Trophoblast cell (in vitro differentiated cells and primary cell): ENCODE results near the gene TBRG4.

Experiments used
- DNase-seq, 2 donors: peaks; one replicate each; pipeline ENCODE4 v3.0.0-alpha.2; 2016
- H2AFZ ChIP-seq: 2 replicates; pipeline ENCODE4 v1.6.1; 2013; ENCODE audit warnings: low read length, moderate library complexity, mild to moderate bottlenecking; ENCODE audit not compliant: insufficient read depth, poor library complexity
- H2AK5ac ChIP-seq: 2 replicates; pipeline ENCODE4 v1.6.1; 2013; ENCODE audit warnings: mild to moderate bottlenecking, low read length
- H2BK120ac ChIP-seq: 2 replicates; pipeline ENCODE4 v1.6.1; 2013; ENCODE audit warnings: low read length, mild to moderate bottlenecking, moderate library complexity; ENCODE audit not compliant: insufficient read depth, poor library complexity
- H2BK12ac ChIP-seq: 2 replicates; pipeline ENCODE4 v1.6.1; 2013; ENCODE audit warnings: mild to moderate bottlenecking, low read length, moderate library complexity
- H2BK5ac ChIP-seq: 2 replicates; pipeline ENCODE4 v1.6.1; 2013; ENCODE audit warnings: low read length, low read depth, moderate library complexity, mild to moderate bottlenecking; ENCODE audit not compliant: poor library complexity
- H3K14ac ChIP-seq: 2 replicates; pipeline ENCODE4 v1.6.1; 2013; ENCODE audit warnings: mild to moderate bottlenecking, low read length
- H3K18ac ChIP-seq: 2 replicates; pipeline ENCODE4 v1.6.1; 2013; ENCODE audit warnings: mild to moderate bottlenecking, low read length
- H3K23ac ChIP-seq: 2 replicates; pipeline ENCODE4 v1.6.1; 2013; ENCODE audit warnings: low read length
- H3K27ac ChIP-seq: 2 replicates; pipeline ENCODE4 v1.5.1; 2013; ENCODE audit warnings: low read depth, mild to moderate bottlenecking, inconsistent platforms, low read length, moderate library complexity
- H3K27me3 ChIP-seq: 2 replicates; pipeline ENCODE4 v1.6.1; 2013; ENCODE audit warnings: inconsistent platforms, mild to moderate bottlenecking, low read length, moderate library complexity; ENCODE audit not compliant: insufficient read depth
- H3K36me3 ChIP-seq, 2 experiments: 1 replicate in 1 of 2; 2 replicates in 1 of 2; pipeline ENCODE4 v1.6.1; 2013; ENCODE audit warnings: low read length in 2 of 2, mild to moderate bottlenecking in 2 of 2, moderate library complexity in 1 of 2; ENCODE audit not compliant: insufficient read depth in 2 of 2, control insufficient read depth in 1 of 2
- H3K4ac ChIP-seq: 2 replicates; pipeline ENCODE4 v1.6.1; 2013; ENCODE audit warnings: low read depth, mild to moderate bottlenecking, low read length, moderate library complexity
- H3K4me1 ChIP-seq, 2 experiments: 1 replicate in 1 of 2; 2 replicates in 1 of 2; pipeline ENCODE4 v1.6.1; 2013; ENCODE audit warnings: low read length in 2 of 2, mild to moderate bottlenecking in 2 of 2, moderate library complexity in 1 of 2; ENCODE audit not compliant: insufficient read depth in 2 of 2, control insufficient read depth in 1 of 2
- H3K4me2 ChIP-seq: 2 replicates; pipeline ENCODE4 v1.6.1; 2013; ENCODE audit warnings: inconsistent platforms, mild to moderate bottlenecking, low read length, moderate library complexity
- H3K4me3 ChIP-seq: 2 replicates; pipeline ENCODE4 v1.5.1; 2013; ENCODE audit warnings: mild to moderate bottlenecking, low read depth, low read length, inconsistent platforms
- H3K79me1 ChIP-seq: one replicate; pipeline ENCODE4 v1.6.1; 2013; ENCODE audit warnings: low read length
- H3K79me2 ChIP-seq: 2 replicates; pipeline ENCODE4 v1.6.1; 2013; ENCODE audit warnings: low read length, mild to moderate bottlenecking; ENCODE audit not compliant: control insufficient read depth, insufficient read depth, poor library complexity
- H3K9ac ChIP-seq: 2 replicates; pipeline ENCODE4 v1.6.1; 2013; ENCODE audit warnings: mild to moderate bottlenecking, low read length
- H3K9me3 ChIP-seq: 2 replicates; pipeline ENCODE4 v1.6.1; 2013; ENCODE audit warnings: low read depth, mild to moderate bottlenecking, control low read depth, inconsistent platforms, low read length; ENCODE audit not compliant: insufficient read depth
- H4K12ac ChIP-seq: 2 replicates; pipeline ENCODE4 v1.6.1; 2013; ENCODE audit warnings: low read depth, mild to moderate bottlenecking, low read length, moderate library complexity
- H4K8ac ChIP-seq: 2 replicates; pipeline ENCODE4 v1.6.1; 2013; ENCODE audit warnings: low read depth, mild to moderate bottlenecking, low read length, moderate library complexity
- H4K91ac ChIP-seq: one replicate; pipeline ENCODE4 v1.6.1; 2013; ENCODE audit warnings: low read depth, mild to moderate bottlenecking, low read length, moderate library complexity
- WGBS: extraction: QIAGEN DNeasy Blood & Tissue Kit; methylation state at CpG from one replicate; pipeline ENCODE4 v1.1.7; 2013; ENCODE audit warnings: missing lambda C conversion rate; ENCODE audit not compliant: insufficient read length, insufficient coverage; ENCODE audit errors: extremely low coverage; 5-methylcytosine and 5-hydroxymethylcytosine counted together

The TBRG4 gene

DNA sequence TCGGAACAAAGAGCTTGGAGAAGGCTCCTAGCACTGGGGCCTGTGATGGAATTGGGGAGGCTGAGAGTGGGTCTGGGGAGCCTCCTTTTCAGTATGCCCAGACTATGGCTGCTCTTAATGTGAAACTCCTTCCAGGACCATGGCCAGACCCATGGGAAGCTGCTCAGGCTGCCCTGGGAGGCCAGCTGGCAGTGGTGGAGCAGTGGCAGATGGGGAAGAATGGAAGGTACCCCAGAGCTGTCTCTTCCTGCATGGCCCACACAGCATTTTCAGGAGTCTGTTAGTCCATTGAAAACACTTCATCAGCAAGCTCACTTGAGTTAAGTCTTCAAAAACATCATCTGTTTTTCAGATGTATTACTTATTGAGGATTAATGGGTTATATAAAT is 41.2 kb downstream of the TBRG4 start:
- Histone ChIP-seq H3K14ac (no peak overlapping the region), H2AK5ac (no peak overlapping the region), H2BK12ac (no peak overlapping the region), H2AFZ (no peak overlapping the region), H3K4me2 (no peak overlapping the region), H3K9me3 (peaks cover 2% of the 10 kb centered on the region), H3K4me3 (no peak overlapping the region), H3K4me1 (peaks cover 5 to 9% of the 10 kb centered on the region in 2 experiments), H4K91ac (no peak overlapping the region), H3K27ac (no peak overlapping the region), H2BK5ac (no peak overlapping the region), H3K36me3 (peaks cover 59 to 60% of the 10 kb centered on the region in 2 experiments), H4K12ac (no peak overlapping the region), H3K27me3 (no peaks in the 10 kb centered on the region), H3K79me1 (no peaks in the 10 kb centered on the region), H3K23ac (no peak overlapping the region), H3K18ac (no peak overlapping the region), H3K9ac (no peak overlapping the region), H4K8ac (no peak overlapping the region), H3K79me2 (no peaks in the 10 kb centered on the region), H3K4ac (no peak overlapping the region), H2BK120ac (no peak overlapping the region)
- whole genome bisulfite sequencing, result no CpG with 5 or more reads among the region's 1 CpG
- no peak for DNase-seq

DNA sequence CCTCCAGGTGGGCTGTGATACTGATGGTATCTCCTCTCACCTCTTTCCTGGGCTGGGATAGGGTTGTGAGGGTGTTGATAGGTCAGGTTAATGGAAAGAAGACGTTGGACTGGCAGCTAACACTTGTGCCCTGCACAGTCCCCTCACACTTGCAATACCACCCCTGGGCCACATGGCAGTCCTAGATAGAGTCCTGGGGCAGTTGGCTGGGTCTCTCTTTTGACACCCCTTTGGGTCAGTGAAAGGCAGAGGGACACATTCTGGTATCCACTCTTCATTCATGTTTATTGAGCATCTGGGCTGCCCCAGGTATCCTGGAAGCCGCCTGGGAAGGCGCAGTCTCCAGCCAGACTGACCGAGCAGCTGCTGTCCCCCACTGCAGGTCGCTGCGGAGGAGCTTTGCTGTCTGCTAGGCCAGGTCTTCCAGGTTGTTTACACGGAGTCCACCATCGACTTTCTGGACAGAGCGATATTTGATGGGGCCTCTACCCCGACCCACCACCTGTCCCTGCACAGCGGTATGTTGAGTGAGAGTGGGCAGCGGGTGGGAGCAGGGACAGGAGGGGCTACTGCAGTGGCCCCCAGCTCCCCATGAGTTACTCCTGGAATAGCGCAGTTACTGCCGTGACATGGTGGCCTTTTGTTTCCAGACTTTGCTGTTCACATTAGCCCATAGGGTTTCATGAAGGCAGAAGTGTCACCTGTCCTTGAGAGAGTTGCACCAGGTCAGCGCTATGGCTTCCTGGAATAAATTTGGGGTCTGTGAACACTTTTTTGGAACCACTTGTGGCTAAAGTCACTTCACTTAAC is 41.8 kb downstream of the TBRG4 start:
- Histone ChIP-seq H3K9ac (no peak overlapping the region), H4K91ac (no peak overlapping the region), H3K79me1 (no peaks in the 10 kb centered on the region), H3K79me2 (no peaks in the 10 kb centered on the region), H2AFZ (no peak overlapping the region), H3K23ac (no peak overlapping the region), H3K18ac (no peak overlapping the region), H3K9me3 (peaks cover 5% of the 10 kb centered on the region), H3K4me2 (no peak overlapping the region), H2AK5ac (no peak overlapping the region), H3K4me3 (no peak overlapping the region), H2BK12ac (no peak overlapping the region), H3K4me1 (peaks cover 5 to 9% of the 10 kb centered on the region in 2 experiments), H3K4ac (no peak overlapping the region), H3K36me3 (peaks cover 54 to 59% of the 10 kb centered on the region in 2 experiments), H3K27me3 (no peaks in the 10 kb centered on the region), H3K14ac (no peak overlapping the region), H2BK120ac (no peak overlapping the region), H2BK5ac (no peak overlapping the region), H4K12ac (no peak overlapping the region), H3K27ac (no peak overlapping the region), H4K8ac (no peak overlapping the region)
- no peak for DNase-seq
- WGBS, result no CpG with 5 or more reads among the region's 15 CpGs

DNA sequence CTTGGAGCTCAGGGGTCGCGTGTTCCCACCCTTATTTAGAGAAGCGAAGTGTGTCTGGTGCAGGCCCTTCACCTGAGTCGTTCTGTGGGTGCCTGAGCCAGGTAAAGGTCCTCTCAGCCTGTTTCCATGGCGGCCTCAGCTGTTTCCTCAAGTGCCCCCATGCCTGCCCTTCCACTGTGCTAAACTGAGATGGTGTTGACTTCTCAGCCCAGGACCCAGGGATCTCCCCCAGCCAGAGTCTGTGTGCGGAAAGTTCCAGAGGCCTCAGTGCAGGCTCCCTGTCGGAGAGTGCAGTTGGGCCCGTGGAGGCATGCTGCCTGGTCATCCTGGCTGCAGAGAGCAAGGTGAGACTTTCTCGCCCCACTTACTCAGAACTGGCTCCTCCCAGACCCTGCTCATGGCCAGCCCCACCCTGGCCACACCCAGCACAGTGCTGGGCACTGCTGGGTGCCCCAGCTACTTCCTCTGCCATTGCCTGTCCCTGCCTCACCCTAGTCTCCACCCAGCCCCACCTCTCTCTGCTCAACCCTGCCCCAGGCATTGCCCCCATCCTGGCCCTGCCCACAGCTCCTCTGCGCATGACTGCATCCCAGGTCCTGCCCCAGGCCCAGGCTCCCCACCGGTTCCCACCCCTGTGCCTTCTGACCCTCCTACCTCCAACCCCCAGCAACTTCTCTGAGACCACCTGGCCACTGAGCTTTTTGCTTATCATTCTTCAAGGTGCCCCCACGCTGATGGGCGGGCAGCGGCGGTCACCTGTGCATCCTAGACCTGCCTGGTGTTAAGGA is 43.1 kb downstream of the TBRG4 start:
- WGBS, result no CpG with 5 or more reads among the region's 15 CpGs
- Histone ChIP-seq H3K79me1 (no peaks in the 10 kb centered on the region), H2AK5ac (no peak overlapping the region)

GRCh38 chr7:45067582-45067981 is 43.9 kb downstream of the TBRG4 start:
- DNase-seq, result no peak
- H3K27ac ChIP-seq, result no peak overlapping the region
- no peak overlapping the region for H4K8ac ChIP-seq
- no peak overlapping the region for H3K9ac ChIP-seq
- no peak overlapping the region for H4K91ac ChIP-seq
- H3K9me3 ChIP-seq, result peaks cover 2% of the 10 kb centered on the region
- H4K12ac ChIP-seq, result no peak overlapping the region
- no peak overlapping the region for H2BK12ac ChIP-seq
- no peak overlapping the region for H3K14ac ChIP-seq
- H3K4me3 ChIP-seq, result no peak overlapping the region
- H3K79me1 ChIP-seq, result no peaks in the 10 kb centered on the region
- no peak overlapping the region for H2AK5ac ChIP-seq
- peaks cover 5 to 7% of the 10 kb centered on the region in 2 experiments for H3K4me1 ChIP-seq
- H3K4ac ChIP-seq, result no peak overlapping the region
- no peak overlapping the region for H3K18ac ChIP-seq
- no peak overlapping the region for H3K23ac ChIP-seq
- no peak overlapping the region for H3K4me2 ChIP-seq
- peaks cover 39 to 53% of the 10 kb centered on the region in 2 experiments for H3K36me3 ChIP-seq
- H2AFZ ChIP-seq, result no peak overlapping the region
- no peaks in the 10 kb centered on the region for H3K27me3 ChIP-seq
- no peak overlapping the region for H2BK120ac ChIP-seq
- H2BK5ac ChIP-seq, result no peak overlapping the region
- H3K79me2 ChIP-seq, result no peaks in the 10 kb centered on the region
- WGBS, result no CpG with 5 or more reads among the region's 3 CpGs

More for the DNA sequence above, 43.1 kb downstream of the TBRG4 start:
- no peak overlapping the region for H3K4me2 ChIP-seq
- DNase-seq, result no peak
- no peak overlapping the region for H3K14ac ChIP-seq
- H3K4me1 ChIP-seq, result peaks cover 5 to 9% of the 10 kb centered on the region in 2 experiments
- H3K4me3 ChIP-seq, result no peak overlapping the region
- no peaks in the 10 kb centered on the region for H3K79me2 ChIP-seq
- H4K8ac ChIP-seq, result no peak overlapping the region
- no peak overlapping the region for H3K4ac ChIP-seq
- no peak overlapping the region for H2BK12ac ChIP-seq
- H3K36me3 ChIP-seq, result peaks cover 47 to 57% of the 10 kb centered on the region in 2 experiments
- peaks cover 2% of the 10 kb centered on the region for H3K9me3 ChIP-seq
- H2BK120ac ChIP-seq, result no peak overlapping the region
- no peak overlapping the region for H3K27ac ChIP-seq
- H4K91ac ChIP-seq, result no peak overlapping the region
- H4K12ac ChIP-seq, result no peak overlapping the region
- no peaks in the 10 kb centered on the region for H3K27me3 ChIP-seq
- no peak overlapping the region for H2BK5ac ChIP-seq
- H3K23ac ChIP-seq, result no peak overlapping the region
- no peak overlapping the region for H3K18ac ChIP-seq
- no peak overlapping the region for H2AFZ ChIP-seq
- H3K9ac ChIP-seq, result no peak overlapping the region
